Cardiac muscle cell (in vitro differentiated cells and primary cell): ENCODE measurements around the gene WTIP. TPM values are rescaled to one million over a fixed set of nuclear protein-coding genes. Genes with fewer than 3 reads are reported as not detected.
A peak's percentile ranks its signal among the peaks of the same experiment; 100 is the strongest.

Experiments used
- DNase-seq, 2 donors: peaks; one replicate each; pipeline versions ENCODE4 v3.0.0 to v3.0.0-alpha.2; 2010 to 2017; ENCODE audit warnings: low read depth in 1 of 2, low spot score in 1 of 2
- H3K27ac ChIP-seq: fragments of 200-600 bp; sonication (generic); 2 replicates; pipeline ENCODE4 v1.5.1; 2016
- H3K27me3 ChIP-seq: fragments of 200-600 bp; sonication (generic); 2 replicates; pipeline ENCODE4 v1.6.0; 2016; ENCODE audit warnings: control low read depth
- H3K36me3 ChIP-seq: fragments of 200-600 bp; sonication (generic); 2 replicates; pipeline ENCODE4 v1.5.1; 2016; ENCODE audit warnings: control low read depth
- H3K4me1 ChIP-seq: fragments of 200-600 bp; sonication (generic); 2 replicates; pipeline ENCODE4 v1.8.1; 2017; ENCODE audit warnings: low read depth, mild to moderate bottlenecking, mixed run types
- H3K4me3 ChIP-seq: fragments of 200-600 bp; sonication (generic); 2 replicates; pipeline ENCODE4 v1.5.1; 2016; ENCODE audit warnings: mild to moderate bottlenecking
- H3K9me3 ChIP-seq: fragments of 200-600 bp; sonication (generic); 2 replicates; pipeline ENCODE4 v1.5.1; 2017; ENCODE audit warnings: low read depth, mild to moderate bottlenecking, control low read depth
- polyA plus RNA-seq: library from polyadenylated mRNA; unstranded; fragments of >200 nt; fragmentation: Nextera tagmentation; extraction: Ambion mirVana; gene quantifications from 2 replicates; pipeline ENCODE4 v1.2.1, GENCODE V29; 2016
- total RNA-seq: library from RNA; depleted of rRNA; stranded (reverse); fragments of >200 nt; gene quantifications from 2 replicates; pipeline ENCODE4 v1.2.3, GENCODE V29; 2016
- TF ChIP-seq, protein P1 (sequence below): IDR thresholded peaks from 2 replicates; pipeline ENCODE4 v1.5.1; 2012; ENCODE audit warnings: low read depth, mild to moderate bottlenecking, low read length

Gene WTIP
- total and polyA plus RNA-seq, 2 experiments from 2014 or later, result 13.6 to 29.4 TPM

DNA sequence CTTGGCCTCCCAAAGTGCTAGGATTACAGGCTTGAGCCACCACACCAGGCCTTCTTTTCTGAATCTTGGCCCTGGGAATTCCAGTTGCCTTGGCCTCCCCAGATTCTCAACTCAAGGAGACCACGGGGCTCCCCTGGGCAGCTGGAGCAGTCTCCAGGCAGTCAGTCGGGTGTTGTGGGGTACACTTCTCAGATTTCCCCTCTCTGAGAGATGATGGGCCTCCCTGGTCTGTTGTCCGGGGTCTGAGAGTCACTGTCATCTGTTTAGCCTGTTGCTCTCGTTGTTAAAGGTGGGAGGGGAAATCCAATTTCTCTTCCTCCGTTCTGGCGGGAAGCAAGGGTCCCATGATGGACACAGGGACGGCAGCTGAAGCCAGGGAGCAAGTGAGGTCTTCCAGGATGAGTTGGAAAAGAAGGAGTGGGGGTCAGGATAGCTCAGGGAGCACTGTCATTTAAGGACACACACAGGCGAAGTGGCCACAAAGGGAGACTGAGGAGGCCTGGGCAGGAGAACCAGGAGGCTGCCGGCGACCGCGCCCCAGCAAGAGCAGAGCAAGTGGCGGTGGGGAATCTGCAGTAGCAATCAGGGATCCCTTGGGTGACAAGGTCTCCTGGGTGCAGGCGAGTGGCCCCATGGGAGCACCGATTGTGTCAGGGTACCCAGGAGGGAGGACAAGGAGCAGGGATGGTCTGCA is 15.7 kb downstream of the WTIP start:
- Histone ChIP-seq H3K36me3 (peaks cover 16% of the 10 kb centered on the region), H3K4me1 (no peaks in the 10 kb centered on the region), H3K27ac (no peak overlapping the region), H3K9me3 (no peaks in the 10 kb centered on the region), H3K27me3 (no peaks in the 10 kb centered on the region), H3K4me3 (no peak overlapping the region)
- TF ChIP-seq, protein P1, sequence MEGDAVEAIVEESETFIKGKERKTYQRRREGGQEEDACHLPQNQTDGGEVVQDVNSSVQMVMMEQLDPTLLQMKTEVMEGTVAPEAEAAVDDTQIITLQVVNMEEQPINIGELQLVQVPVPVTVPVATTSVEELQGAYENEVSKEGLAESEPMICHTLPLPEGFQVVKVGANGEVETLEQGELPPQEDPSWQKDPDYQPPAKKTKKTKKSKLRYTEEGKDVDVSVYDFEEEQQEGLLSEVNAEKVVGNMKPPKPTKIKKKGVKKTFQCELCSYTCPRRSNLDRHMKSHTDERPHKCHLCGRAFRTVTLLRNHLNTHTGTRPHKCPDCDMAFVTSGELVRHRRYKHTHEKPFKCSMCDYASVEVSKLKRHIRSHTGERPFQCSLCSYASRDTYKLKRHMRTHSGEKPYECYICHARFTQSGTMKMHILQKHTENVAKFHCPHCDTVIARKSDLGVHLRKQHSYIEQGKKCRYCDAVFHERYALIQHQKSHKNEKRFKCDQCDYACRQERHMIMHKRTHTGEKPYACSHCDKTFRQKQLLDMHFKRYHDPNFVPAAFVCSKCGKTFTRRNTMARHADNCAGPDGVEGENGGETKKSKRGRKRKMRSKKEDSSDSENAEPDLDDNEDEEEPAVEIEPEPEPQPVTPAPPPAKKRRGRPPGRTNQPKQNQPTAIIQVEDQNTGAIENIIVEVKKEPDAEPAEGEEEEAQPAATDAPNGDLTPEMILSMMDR, result no peak
- DNase-seq, result no peak

DNA sequence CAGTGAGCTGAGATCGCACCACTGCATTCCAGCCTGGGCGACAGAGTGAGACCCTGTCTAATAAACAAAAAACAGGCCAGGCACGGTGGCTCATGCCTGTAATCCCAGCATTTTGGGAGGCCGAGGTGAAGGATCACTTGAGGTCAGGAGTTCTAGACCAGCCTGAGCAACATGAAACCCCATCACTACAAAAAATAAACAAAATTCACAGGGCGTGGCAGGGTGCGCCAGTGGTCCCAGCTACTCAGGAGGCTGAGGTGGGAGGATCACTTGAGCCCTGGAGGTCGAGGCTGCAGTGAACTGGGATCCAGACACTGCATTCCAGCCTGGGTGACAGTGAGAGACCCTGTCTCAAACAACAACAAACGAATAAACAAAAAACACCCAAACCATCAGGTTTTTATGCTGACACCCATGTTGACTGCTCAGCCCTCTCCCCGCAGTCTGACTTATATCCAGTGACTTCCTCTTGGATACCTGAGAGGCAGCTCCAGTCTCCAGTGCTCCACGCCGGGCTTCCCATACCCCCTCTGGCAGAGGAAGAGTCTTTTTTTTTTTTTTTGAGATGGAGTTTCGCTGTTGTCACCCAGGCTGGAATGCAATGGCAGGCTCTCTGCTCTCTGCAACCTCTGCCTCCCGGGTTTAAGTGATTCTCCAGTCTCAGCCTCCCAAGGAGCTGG is 17.7 kb downstream of the WTIP start:
- DNase-seq, result no peak
- TF ChIP-seq, protein P1, result no peak
- H3K4me1 ChIP-seq, result no peaks in the 10 kb centered on the region
- H3K9me3 ChIP-seq, result no peaks in the 10 kb centered on the region
- no peak overlapping the region for H3K4me3 ChIP-seq
- H3K36me3 ChIP-seq, result peaks cover 7% of the 10 kb centered on the region
- no peak overlapping the region for H3K27ac ChIP-seq
- H3K27me3 ChIP-seq, result no peaks in the 10 kb centered on the region

DNA sequence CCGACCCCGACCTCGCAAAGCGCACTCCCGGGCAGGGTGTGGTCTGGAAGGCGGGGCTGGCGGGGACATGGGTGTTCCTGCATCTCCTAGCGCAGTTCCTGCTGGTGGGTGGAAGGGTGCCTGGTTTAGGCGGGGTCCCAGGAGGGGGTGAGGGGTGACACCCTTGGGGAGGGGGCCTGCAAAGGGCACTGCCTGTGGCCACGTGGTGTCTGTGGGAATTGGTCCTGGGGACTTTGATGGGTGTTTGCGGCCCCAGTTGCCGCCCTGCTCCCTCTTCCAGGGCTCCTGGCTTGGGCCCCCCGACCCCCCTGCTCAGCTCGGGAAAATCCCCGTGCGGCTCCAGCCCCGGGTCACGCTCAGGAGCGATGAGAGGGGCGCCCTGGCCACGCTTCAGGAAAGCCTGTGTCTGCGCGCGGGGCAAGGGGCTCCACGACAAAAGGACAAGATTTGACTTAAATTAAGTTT is 19.1 kb downstream of the WTIP start:
- no peaks in the 10 kb centered on the region for H3K27me3 ChIP-seq
- H3K4me1 ChIP-seq, result no peaks in the 10 kb centered on the region
- no peak overlapping the region for H3K4me3 ChIP-seq
- TF ChIP-seq, protein P1, result no peak
- peaks cover 4% of the 10 kb centered on the region for H3K36me3 ChIP-seq
- DNase-seq, result no peak
- H3K27ac ChIP-seq, result no peak overlapping the region
- no peaks in the 10 kb centered on the region for H3K9me3 ChIP-seq

DNA sequence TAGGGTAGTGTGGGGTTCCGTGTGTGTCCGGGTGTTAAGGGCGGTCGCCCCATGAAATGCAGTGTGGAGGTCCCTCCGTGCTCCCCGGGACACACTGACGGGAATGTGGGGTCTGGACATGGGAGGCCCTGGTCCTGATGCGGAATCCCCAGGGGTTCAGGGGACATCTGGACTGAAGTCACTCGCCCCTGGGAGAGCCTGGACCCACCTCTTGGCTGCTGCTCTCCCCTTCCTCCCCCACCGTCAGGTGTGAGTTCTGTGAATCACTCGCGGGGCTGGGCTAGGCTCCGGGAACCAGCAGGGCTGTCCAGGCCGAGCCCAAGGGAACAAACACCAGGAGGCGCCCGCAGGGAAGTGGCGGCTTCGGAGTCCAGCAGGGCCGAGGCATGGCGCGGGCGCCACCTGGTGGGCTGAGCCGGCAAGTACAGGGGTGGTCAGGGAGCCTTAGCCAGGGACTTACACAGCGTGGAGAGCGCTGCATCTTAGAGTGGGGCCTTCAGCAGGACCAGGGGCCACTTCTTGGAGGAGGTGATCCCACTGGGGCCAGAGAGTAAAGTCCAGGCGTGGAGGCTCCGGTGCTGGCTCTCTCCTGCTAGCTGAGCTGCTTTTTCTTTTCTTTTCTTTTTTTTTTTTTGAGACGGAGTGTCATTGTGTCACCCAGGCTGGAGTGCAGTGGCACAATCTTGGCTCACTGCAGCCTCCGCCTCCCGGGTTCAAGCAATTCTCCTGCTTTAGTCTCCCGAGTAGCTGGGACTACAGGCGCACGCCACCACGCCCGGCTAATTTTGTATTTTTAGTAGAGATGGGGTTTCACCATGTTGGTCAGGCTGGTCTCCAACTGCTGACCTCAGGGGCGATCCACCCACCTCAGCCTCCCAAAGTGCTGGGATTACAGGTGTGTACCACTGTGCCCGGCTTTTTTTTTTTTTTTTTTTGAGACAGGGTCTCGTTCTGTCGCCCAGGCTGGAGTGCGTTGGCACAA is 20.1 kb downstream of the WTIP start:
- TF ChIP-seq, protein P1, result peak; percentile 100
- no peaks in the 10 kb centered on the region for H3K9me3 ChIP-seq
- H3K36me3 ChIP-seq, result no peaks in the 10 kb centered on the region
- H3K4me1 ChIP-seq, result no peaks in the 10 kb centered on the region
- H3K27ac ChIP-seq, result no peak overlapping the region
- H3K4me3 ChIP-seq, result no peak overlapping the region
- peak; percentile 90 to 94 for DNase-seq
- no peaks in the 10 kb centered on the region for H3K27me3 ChIP-seq
